ENCODE data around the gene CALHM5.

- TF ChIP-seq EGR1 (IDR thresholded peaks at IDR 0.05): no peak
- TF ChIP-seq, protein P1, sequence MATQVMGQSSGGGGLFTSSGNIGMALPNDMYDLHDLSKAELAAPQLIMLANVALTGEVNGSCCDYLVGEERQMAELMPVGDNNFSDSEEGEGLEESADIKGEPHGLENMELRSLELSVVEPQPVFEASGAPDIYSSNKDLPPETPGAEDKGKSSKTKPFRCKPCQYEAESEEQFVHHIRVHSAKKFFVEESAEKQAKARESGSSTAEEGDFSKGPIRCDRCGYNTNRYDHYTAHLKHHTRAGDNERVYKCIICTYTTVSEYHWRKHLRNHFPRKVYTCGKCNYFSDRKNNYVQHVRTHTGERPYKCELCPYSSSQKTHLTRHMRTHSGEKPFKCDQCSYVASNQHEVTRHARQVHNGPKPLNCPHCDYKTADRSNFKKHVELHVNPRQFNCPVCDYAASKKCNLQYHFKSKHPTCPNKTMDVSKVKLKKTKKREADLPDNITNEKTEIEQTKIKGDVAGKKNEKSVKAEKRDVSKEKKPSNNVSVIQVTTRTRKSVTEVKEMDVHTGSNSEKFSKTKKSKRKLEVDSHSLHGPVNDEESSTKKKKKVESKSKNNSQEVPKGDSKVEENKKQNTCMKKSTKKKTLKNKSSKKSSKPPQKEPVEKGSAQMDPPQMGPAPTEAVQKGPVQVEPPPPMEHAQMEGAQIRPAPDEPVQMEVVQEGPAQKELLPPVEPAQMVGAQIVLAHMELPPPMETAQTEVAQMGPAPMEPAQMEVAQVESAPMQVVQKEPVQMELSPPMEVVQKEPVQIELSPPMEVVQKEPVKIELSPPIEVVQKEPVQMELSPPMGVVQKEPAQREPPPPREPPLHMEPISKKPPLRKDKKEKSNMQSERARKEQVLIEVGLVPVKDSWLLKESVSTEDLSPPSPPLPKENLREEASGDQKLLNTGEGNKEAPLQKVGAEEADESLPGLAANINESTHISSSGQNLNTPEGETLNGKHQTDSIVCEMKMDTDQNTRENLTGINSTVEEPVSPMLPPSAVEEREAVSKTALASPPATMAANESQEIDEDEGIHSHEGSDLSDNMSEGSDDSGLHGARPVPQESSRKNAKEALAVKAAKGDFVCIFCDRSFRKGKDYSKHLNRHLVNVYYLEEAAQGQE (IDR thresholded peaks at IDR 0.05; ENCODE audit: low read depth): no peak
- no peak for TF ChIP-seq FOXM1 (IDR thresholded peaks at IDR 0.05; ENCODE audit: borderline replicate concordance, low read depth)
- TF ChIP-seq CEBPB (IDR thresholded peaks at IDR 0.05): no peak
- no peak for TF ChIP-seq NFIC (IDR thresholded peaks at IDR 0.05)
- TF ChIP-seq MAX (IDR thresholded peaks at IDR 0.05): no peak
- no peak for TF ChIP-seq EP300 (IDR thresholded peaks at IDR 0.05; ENCODE audit: borderline replicate concordance)
These were observed 43.9 kb upstream of the CALHM5 start for GRCh38 chr6:116467514-116467913.
